ENCODE measurements around the gene TNFRSF21.

GRCh38 chr6:47258724-47259347, 50.9 kb downstream of the TNFRSF21 start:
- TF ChIP-seq POLR2A (IDR thresholded peaks at IDR 0.05; ENCODE audit: control extremely low read depth in 1 of 2, low read depth in 2 of 2, low read length in 2 of 2) (no peak), CTCF (IDR thresholded peaks at IDR 0.05; ENCODE audit: control extremely low read depth in 1 of 3, insufficient read depth in 1 of 3, low read depth in 1 of 3, low read length in 3 of 3) (no peak), ATF2 (IDR thresholded peaks at IDR 0.05; ENCODE audit: low read length) (no peak), EP300 (IDR thresholded peaks at IDR 0.05; ENCODE audit: borderline replicate concordance in 1 of 2, low read depth in 2 of 2, low read length in 2 of 2) (no peak), HDAC2 (IDR thresholded peaks at IDR 0.05; ENCODE audit: borderline replicate concordance in 1 of 2, low read depth in 2 of 2, low read length in 2 of 2) (no peak), YY1 (IDR thresholded peaks at IDR 0.05; ENCODE audit: low read depth, low read length) (no peak), RAD21 (IDR thresholded peaks at IDR 0.05 in 1 of 2, conservative IDR thresholded peaks at IDR 0.05 in 1 of 2; ENCODE audit: low read depth in 2 of 2, low read length in 2 of 2) (no peak), EZH2 (IDR thresholded peaks at IDR 0.05; ENCODE audit: low read depth, low read length, severe bottlenecking) (no peak), SIN3A (conservative IDR thresholded peaks at IDR 0.05 in 1 of 2, IDR thresholded peaks at IDR 0.05 in 1 of 2; ENCODE audit: low read depth in 1 of 2, low read length in 2 of 2) (no peak), GABPA (IDR thresholded peaks at IDR 0.05; ENCODE audit: borderline replicate concordance, insufficient read depth, low read length) (no peak), TAF1 (IDR thresholded peaks at IDR 0.05; ENCODE audit: low read depth, low read length) (no peak), MAX (IDR thresholded peaks at IDR 0.05) (no peak), KDM5A (IDR thresholded peaks at IDR 0.05; ENCODE audit: low read length) (no peak), POLR2AphosphoS5 (IDR thresholded peaks at IDR 0.05; ENCODE audit: low read depth, low read length) (no peak)
